HepG2 (cell line): ENCODE results near the gene AMBRA1. TPM values are rescaled to one million over a fixed set of nuclear protein-coding genes. Genes with fewer than 3 reads are reported as not detected.

Experiments
- ARID5B ChIP-seq: IDR thresholded peaks from 2 replicates; pipeline ENCODE4 v1.4.0; 2020; ENCODE audit warnings: mild to moderate bottlenecking, missing genetic modification reagents
- FOXC1 ChIP-seq: sonication (generic); formaldehyde crosslinking; IDR thresholded peaks from 2 replicates; pipeline ENCODE4 v1.8.0; 2022; ENCODE audit warnings: mild to moderate bottlenecking, missing genetic modification reagents, borderline replicate concordance
- HMG20B ChIP-seq: conservative IDR thresholded peaks from 2 replicates; pipeline ENCODE4 v1.6.1; 2016; ENCODE audit warnings: missing genetic modification reagents, missing compliant biosample characterization
- IKZF5 ChIP-seq: IDR thresholded peaks from 2 replicates; pipeline ENCODE4 v1.6.1; 2018; ENCODE audit warnings: missing genetic modification reagents, mild to moderate bottlenecking, missing compliant biosample characterization
- MNT ChIP-seq: fragments of 450-650 bp; IDR thresholded peaks from 2 replicates; pipeline ENCODE4 v1.6.1; 2016
- MTF1 ChIP-seq: sonication (generic); formaldehyde crosslinking; IDR thresholded peaks from 2 replicates; pipeline ENCODE4 v1.5.0; 2020; ENCODE audit warnings: missing genetic modification reagents
- RAD21 ChIP-seq: fragments of 450-650 bp; formaldehyde crosslinking; IDR thresholded peaks from 2 replicates; pipeline ENCODE4 v1.5.0; 2020; ENCODE audit warnings: mild to moderate bottlenecking
- TBX2 ChIP-seq: sonication (generic); formaldehyde crosslinking; IDR thresholded peaks from 2 replicates; pipeline ENCODE4 v1.5.0; 2020; ENCODE audit warnings: missing genetic modification reagents, mild to moderate bottlenecking, borderline replicate concordance
- USF2 ChIP-seq, 2 experiments: sonication (generic) in 1 of 2; formaldehyde crosslinking in 1 of 2; IDR thresholded peaks; 2 replicates each; pipeline versions ENCODE4 v1.5.1 to v1.6.1; 2011 to 2020; ENCODE audit warnings: borderline replicate concordance in 1 of 2, low read depth in 1 of 2, low read length in 1 of 2, mild to moderate bottlenecking in 1 of 2, missing genetic modification reagents in 1 of 2, moderate library complexity in 1 of 2
- ZNF235 ChIP-seq: sonication (generic); formaldehyde crosslinking; IDR thresholded peaks from 2 replicates; pipeline ENCODE4 v1.8.1; 2023; ENCODE audit warnings: mild to moderate bottlenecking, missing genetic modification reagents, borderline replicate concordance
- ZNF275 ChIP-seq: sonication (generic); formaldehyde crosslinking; IDR thresholded peaks from 2 replicates; pipeline ENCODE4 v1.8.0; 2022; ENCODE audit warnings: missing genetic modification reagents, mild to moderate bottlenecking, inconsistent platforms, borderline replicate concordance
- ZNF430 ChIP-seq: sonication (generic); formaldehyde crosslinking; IDR thresholded peaks from 2 replicates; pipeline ENCODE4 v1.9.0; 2021; ENCODE audit warnings: mild to moderate bottlenecking, missing genetic modification reagents
- ZNF558 ChIP-seq: sonication (generic); formaldehyde crosslinking; IDR thresholded peaks from 2 replicates; pipeline ENCODE4 v1.9.0; 2022; ENCODE audit warnings: mild to moderate bottlenecking, missing genetic modification reagents, borderline replicate concordance
- ZNF691 ChIP-seq: sonication (generic); formaldehyde crosslinking; IDR thresholded peaks from 2 replicates; pipeline ENCODE4 v1.4.0; 2020; ENCODE audit warnings: missing genetic modification reagents, low read depth, mild to moderate bottlenecking, borderline replicate concordance
- ZSCAN9 ChIP-seq: IDR thresholded peaks from 2 replicates; pipeline ENCODE4 v1.6.1; 2016; ENCODE audit warnings: borderline replicate concordance
- polyA plus RNA-seq, 8 experiments: library from polyadenylated mRNA; depleted of rRNA in 3 of 8; stranded (reverse) in 7 of 8; unstranded in 1 of 8; fragments of >200 nt; fragmentation: Illumina TruSeq in 4 of 8; extraction: Trizol in 4 of 8; gene quantifications; 2 replicates each; pipeline versions ENCODE4 v1.2.1 to v1.2.3, GENCODE V29; 2011 to 2016; ENCODE audit warnings: low read depth in 4 of 8, missing spikeins in 1 of 8, mixed read lengths in 1 of 8; ENCODE audit not compliant: insufficient read depth in 1 of 8
- total RNA-seq, 5 experiments: library from RNA; depleted of rRNA; stranded (reverse); fragments of >200 nt; fragmentation: Illumina TruSeq; extraction: Trizol; gene quantifications; 2 replicates each; pipeline ENCODE4 v1.2.3, GENCODE V29; 2016; ENCODE audit warnings: low read depth in 1 of 5

The AMBRA1 gene
- total and polyA plus RNA-seq, 2 of the 13 experiments (the other 11 are each of a cell fraction or from before 2014, with no cell fraction given): 15.7 to 26.0 TPM

- TF ChIP-seq ZNF235 (CRISPR knock-in tag): 0 out of 2 replicates have a peak, but pooled peaks have one; percentile 35
- peak; percentile 74 for TF ChIP-seq ZNF558
- TF ChIP-seq USF2 (IDR thresholded peaks at IDR 0.05; ENCODE audit: low read depth, low read length): no peak
- no peak; the same call in 1 of the 2 replicates for TF ChIP-seq USF2 (CRISPR knock-in tag; IDR thresholded peaks at IDR 0.05; ENCODE audit: borderline replicate concordance)
- TF ChIP-seq ARID5B (CRISPR knock-in tag): peak; percentile 49; the same call in 1 of the 2 replicates
- no peak for TF ChIP-seq FOXC1 (CRISPR knock-in tag)
- peak; percentile 31; the same call in 1 of the 2 replicates for TF ChIP-seq IKZF5 (CRISPR knock-in tag)
- TF ChIP-seq ZNF430 (CRISPR knock-in tag): 0 out of 2 replicates have a peak, but pooled peaks have one; percentile 2
- no peak for TF ChIP-seq ZSCAN9 (CRISPR knock-in tag)
- peak; percentile 57; the same call in 1 of the 2 replicates for TF ChIP-seq TBX2 (CRISPR knock-in tag)
- TF ChIP-seq ZNF275 (CRISPR knock-in tag): peak; percentile 64; the same call in 1 of the 2 replicates
- no peak for TF ChIP-seq HMG20B
- TF ChIP-seq MNT: 0 out of 2 replicates have a peak, but pooled peaks have one; percentile 24
- TF ChIP-seq ZNF691 (CRISPR knock-in tag): 0 out of 2 replicates have a peak, but pooled peaks have one; percentile 22
- TF ChIP-seq MTF1 (CRISPR knock-in tag): no peak
- TF ChIP-seq RAD21: peak; percentile 86
Measured at GRCh38 chr11:46389450-46390330, 204.1 kb downstream of the AMBRA1 start (continued).
